SJCRH30 (cell line): Measurements from ENCODE around the gene SORCS2. TPM values are rescaled to one million over a fixed set of nuclear protein-coding genes. Genes with fewer than 3 reads are reported as not detected.

Experiments
- DNase-seq, 2 experiments: peaks; one replicate each; pipeline ENCODE4 v3.0.0-alpha.2; 2015 to 2020
- H3K27ac ChIP-seq: fragments of 250-450 bp; sonication (Bioruptor Pico); 2 replicates; pipeline ENCODE4 v1.5.1; 2020; ENCODE audit warnings: mild to moderate bottlenecking, moderate library complexity
- H3K27me3 ChIP-seq: fragments of 250-450 bp; sonication (Bioruptor Pico); 2 replicates; pipeline ENCODE4 v1.5.1; 2020; ENCODE audit warnings: mild to moderate bottlenecking, moderate library complexity
- H3K36me3 ChIP-seq: fragments of 250-450 bp; sonication (Bioruptor Pico); 2 replicates; pipeline ENCODE4 v1.5.1; 2020; ENCODE audit warnings: mild to moderate bottlenecking, moderate library complexity
- H3K4me1 ChIP-seq: fragments of 250-450 bp; sonication (Bioruptor Pico); 2 replicates; pipeline ENCODE4 v1.5.1; 2020; ENCODE audit warnings: mild to moderate bottlenecking, moderate library complexity
- H3K4me3 ChIP-seq: fragments of 250-450 bp; sonication (Bioruptor Pico); 2 replicates; pipeline ENCODE4 v1.5.1; 2020; ENCODE audit warnings: mild to moderate bottlenecking, moderate library complexity
- H3K9me3 ChIP-seq: fragments of 250-450 bp; sonication (Bioruptor Pico); replicated peaks from 2 replicates; pipeline ENCODE4 v1.5.1; 2020; ENCODE audit warnings: mild to moderate bottlenecking, moderate library complexity
- total RNA-seq: library from RNA; depleted of rRNA; stranded (reverse); fragments of >200 nt; shearing (Covaris generic); gene quantifications from 2 replicates; pipeline ENCODE4 v1.2.3, GENCODE V29; 2014

SORCS2 gene
- total RNA-seq, 1 experiment from 2014 or later: 1.4 TPM

DNA sequence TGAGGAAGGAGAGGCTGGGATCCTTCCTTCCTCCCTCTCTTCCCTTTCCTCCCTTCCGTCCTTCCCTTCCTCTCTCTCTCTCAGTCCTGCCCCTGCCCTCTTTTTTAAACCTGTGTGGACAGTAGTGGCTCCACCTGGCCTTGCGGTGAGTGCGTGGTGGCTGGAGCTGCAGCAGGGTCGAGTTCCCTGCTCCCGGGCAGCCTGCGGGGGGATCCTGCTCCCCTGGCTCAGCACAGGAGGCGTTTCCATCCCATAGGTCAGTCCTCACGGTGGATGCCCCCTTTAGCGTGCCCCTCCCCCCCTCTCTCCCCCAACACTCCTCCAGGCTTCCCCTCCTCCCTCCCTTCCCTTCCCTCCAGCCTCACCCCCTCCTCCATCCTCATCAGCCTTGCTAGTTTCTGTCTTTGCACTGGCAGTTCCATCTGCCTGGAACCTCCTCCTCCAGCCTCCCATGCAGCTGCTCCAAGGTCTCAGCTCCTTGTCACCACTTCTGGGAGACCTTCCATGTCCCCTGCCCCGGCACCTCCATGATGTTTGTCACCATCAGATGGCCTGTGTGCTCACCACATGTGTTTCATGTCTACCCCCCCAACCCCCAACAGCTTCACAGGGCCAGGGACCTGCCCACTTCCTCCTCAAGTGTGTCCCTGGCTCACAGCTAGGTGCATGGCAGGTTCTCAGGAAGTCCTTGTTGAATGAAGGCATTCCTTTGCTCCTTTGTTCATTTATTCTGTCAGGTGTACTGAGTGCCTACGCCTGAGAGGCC is 174.0 kb downstream of the SORCS2 start:
- H3K27me3 ChIP-seq: peaks cover 3% of the 10 kb centered on the region; the same call in 1 of the 2 replicates

DNA sequence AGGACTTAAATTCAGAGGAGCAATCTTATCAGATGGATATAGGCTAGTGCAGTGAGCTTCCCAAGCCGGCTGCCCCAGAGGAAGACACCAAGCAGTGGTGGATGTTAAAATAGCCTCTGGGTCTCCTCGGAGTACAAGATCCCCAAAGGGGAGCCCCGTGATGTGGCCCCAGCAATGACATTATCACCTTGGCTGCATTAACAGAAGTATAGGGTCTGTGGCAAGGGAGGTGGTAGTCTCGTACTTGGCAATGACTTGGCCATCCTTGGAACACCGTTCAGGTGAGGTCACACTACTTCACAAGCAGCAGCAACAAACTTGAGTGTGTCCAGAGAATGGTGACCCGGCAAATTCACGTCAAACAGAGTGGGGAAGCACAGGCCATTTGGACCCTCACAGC is 174.6 kb downstream of the SORCS2 start:
- H3K36me3 ChIP-seq: no peaks in the 10 kb centered on the region
- no peak for DNase-seq
- H3K27ac ChIP-seq: no peak overlapping the region
- no peak overlapping the region for H3K4me3 ChIP-seq
- no peaks in the 10 kb centered on the region for H3K9me3 ChIP-seq
- H3K4me1 ChIP-seq: no peaks in the 10 kb centered on the region
- peaks cover 3% of the 10 kb centered on the region; the same call in 1 of the 2 replicates for H3K27me3 ChIP-seq

More for the DNA sequence above, 174.0 kb downstream of the SORCS2 start:
- peak in 1 of 2 experiments; percentile 33 for DNase-seq
- Histone ChIP-seq H3K4me1 (no peaks in the 10 kb centered on the region; the same call in 1 of the 2 replicates), H3K9me3 (no peaks in the 10 kb centered on the region), H3K4me3 (no peak overlapping the region), H3K36me3 (no peaks in the 10 kb centered on the region), H3K27ac (no peak overlapping the region)

DNA sequence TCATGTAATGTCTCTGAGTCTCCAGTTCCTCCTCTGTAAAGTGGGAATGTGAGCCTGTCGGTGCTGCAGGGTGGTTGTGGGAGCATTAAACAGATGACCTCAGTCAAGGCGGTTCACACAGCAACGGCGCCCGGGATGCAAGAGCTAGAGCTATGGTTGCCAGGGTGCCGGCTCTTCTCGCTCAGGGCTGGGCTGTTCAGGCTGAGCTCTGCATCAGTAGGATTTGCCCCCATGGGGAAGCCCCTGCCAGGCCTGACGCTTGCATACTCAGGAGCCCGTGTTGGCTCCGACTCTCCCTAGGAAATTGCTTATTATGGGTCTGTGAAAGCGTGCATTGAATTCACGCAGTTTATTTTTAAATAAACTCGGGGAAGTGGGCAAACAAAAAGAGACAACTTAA is 175.1 kb downstream of the SORCS2 start:
- no peaks in the 10 kb centered on the region for H3K36me3 ChIP-seq
- no peak overlapping the region for H3K27ac ChIP-seq
- peaks cover 3% of the 10 kb centered on the region; the same call in 1 of the 2 replicates for H3K27me3 ChIP-seq
- no peak overlapping the region for H3K4me3 ChIP-seq
- no peak for DNase-seq
- no peaks in the 10 kb centered on the region for H3K4me1 ChIP-seq
- H3K9me3 ChIP-seq: no peaks in the 10 kb centered on the region

DNA sequence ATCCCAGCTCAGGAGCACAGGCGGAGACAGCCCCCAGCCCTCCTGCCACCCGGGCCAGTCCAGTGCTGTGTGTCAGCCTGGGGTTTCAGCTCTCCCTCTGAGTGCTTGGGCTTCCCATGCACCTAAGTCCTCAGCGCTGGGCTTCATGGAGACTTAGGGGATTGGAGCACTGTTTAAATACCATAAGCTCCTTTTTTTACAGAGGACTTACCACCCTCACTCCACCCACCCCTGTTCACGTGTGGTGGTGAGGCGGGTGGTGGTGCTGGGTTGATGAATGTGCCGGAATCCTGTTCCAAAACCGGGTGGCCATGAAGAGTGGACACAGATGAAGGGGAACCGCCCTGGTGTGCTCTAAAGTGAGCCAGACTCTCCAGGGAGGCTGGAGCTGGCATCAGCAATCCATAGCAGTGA is 175.5 kb downstream of the SORCS2 start:
- no peak for DNase-seq
- peaks cover 3% of the 10 kb centered on the region; the same call in 1 of the 2 replicates for H3K27me3 ChIP-seq
- no peak overlapping the region for H3K4me3 ChIP-seq
- no peak overlapping the region for H3K27ac ChIP-seq
- H3K36me3 ChIP-seq: no peaks in the 10 kb centered on the region
- H3K4me1 ChIP-seq: no peaks in the 10 kb centered on the region
- no peaks in the 10 kb centered on the region for H3K9me3 ChIP-seq

DNA sequence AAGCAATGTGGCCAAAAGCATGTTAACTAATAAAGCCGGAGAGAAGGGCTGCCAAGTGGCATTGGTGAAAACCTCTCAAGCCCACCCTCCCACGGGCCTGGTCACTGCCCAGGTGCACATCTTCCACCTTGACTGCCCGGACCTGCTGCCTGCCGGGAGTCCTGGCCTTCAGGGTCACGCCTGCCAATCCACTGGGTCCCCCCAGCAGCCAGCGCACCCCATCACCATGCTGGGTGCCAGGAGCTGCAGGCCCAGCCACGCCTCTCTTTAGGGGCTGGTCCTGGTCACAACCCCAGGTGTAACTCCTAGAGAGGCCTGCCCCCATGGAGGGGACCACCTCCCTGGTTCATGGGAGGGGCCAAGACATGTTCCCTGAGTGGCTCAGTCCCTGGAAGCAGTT is 176.0 kb downstream of the SORCS2 start:
- H3K9me3 ChIP-seq: no peaks in the 10 kb centered on the region
- no peaks in the 10 kb centered on the region for H3K36me3 ChIP-seq
- H3K27ac ChIP-seq: no peak overlapping the region
- H3K27me3 ChIP-seq: peaks cover 3% of the 10 kb centered on the region; the same call in 1 of the 2 replicates
- H3K4me3 ChIP-seq: no peak overlapping the region
- DNase-seq: no peak
- H3K4me1 ChIP-seq: no peaks in the 10 kb centered on the region

DNA sequence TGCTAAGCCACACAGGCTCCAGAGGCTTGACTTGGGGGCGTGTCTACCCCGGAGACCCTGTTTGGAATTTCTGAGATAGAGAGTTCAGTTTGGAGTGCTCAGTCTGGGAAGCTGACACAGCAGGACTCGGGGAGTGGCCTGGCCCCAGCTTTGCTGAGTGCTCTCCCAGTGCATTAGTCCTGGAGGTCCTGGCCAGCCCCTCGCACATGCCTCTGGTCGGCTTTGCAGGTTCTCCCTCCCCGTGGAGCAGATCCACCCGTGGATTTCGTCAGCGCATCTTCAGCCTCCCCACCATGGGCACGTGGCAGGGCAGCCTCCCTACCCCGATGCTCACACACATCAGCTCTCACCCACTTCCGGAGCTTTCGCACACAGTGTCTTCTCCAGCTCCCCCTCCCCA is 177.2 kb downstream of the SORCS2 start:
- Histone ChIP-seq H3K36me3 (no peaks in the 10 kb centered on the region), H3K4me3 (no peak overlapping the region), H3K9me3 (no peaks in the 10 kb centered on the region), H3K27me3 (peaks cover 3% of the 10 kb centered on the region; the same call in 1 of the 2 replicates), H3K27ac (no peak overlapping the region), H3K4me1 (no peaks in the 10 kb centered on the region)
- no peak for DNase-seq

DNA sequence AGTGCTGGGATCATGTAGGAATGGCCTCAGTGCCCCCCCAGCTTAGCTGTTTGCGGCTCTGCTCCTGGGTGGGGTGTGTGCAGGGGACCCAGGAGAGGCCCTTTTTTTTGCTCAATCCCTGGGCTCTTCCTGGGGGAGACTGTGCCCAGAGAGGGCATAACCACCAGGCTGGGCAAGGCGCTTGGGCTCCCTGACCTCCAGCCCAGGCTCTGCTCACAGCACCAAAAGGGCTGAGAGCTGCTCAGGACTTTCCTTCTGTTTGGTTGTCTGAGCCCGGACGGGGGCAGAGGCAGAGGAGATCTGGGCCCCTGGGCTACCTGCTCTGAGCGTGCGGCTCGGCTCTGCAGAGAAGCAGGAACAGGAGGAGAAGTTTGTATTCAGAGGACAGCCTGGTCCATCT is 177.7 kb downstream of the SORCS2 start:
- Histone ChIP-seq H3K27me3 (peaks cover 3% of the 10 kb centered on the region; the same call in 1 of the 2 replicates), H3K27ac (no peak overlapping the region), H3K36me3 (no peaks in the 10 kb centered on the region), H3K9me3 (no peaks in the 10 kb centered on the region), H3K4me3 (no peak overlapping the region), H3K4me1 (no peaks in the 10 kb centered on the region)
- no peak for DNase-seq

DNA sequence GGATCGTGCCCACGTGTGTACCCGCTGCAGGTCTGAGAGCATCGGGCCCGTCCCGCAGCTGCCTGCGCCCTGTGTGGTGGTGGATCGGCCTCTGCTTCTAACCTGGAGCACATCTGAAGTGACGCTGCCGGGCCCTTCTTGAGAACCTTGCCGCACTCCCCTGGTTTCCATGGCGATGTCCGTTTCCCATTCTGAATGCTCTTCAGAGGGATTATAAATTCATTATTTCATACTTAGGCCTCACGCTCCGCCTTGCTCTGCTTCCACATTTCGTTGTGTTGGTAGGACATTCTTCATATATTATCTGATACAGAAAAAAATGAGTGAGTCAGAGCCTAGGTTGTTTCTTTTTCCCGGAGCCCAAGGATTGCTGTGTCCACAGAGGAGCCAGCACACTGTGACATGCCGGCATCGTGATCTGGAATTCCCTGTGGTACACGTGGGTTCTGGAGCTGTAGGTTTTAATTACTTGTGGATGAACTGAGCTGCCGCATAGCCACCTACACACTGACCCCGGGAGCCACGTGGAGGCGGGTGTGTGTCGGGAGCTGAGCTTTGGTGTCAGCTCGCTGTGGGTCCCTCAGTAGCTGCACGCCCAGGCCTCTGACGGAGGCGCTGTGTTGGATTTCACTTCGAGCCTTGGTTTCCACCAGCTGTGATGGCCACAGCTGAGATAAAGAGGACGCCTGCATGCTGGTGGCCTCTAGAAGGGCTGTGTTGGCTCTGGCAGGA is 179.0 kb downstream of the SORCS2 start:
- Histone ChIP-seq H3K9me3 (no peaks in the 10 kb centered on the region), H3K27ac (no peak overlapping the region), H3K27me3 (peaks cover 3% of the 10 kb centered on the region; the same call in 1 of the 2 replicates), H3K36me3 (no peaks in the 10 kb centered on the region), H3K4me3 (no peak overlapping the region), H3K4me1 (no peaks in the 10 kb centered on the region)
- no peak for DNase-seq

DNA sequence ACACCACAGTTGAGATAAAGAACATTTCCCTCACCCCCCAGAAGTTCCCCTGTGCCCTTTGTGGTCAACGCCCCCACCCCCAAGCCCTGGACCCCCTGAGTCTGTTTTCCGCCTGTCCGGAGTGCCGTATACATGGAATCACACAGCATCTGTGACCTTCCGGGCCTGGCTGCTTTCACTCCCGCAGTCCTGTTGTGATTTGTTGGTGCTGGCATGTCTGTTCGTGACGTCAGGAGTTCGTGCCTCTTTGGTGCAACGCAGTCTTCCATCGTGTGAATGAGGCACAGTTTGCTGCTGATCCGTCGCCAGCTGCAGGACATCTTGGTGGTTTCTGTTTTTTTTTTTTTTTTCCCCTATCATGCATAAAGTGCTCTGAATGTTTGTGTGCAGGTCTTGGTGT is 180.3 kb downstream of the SORCS2 start:
- Histone ChIP-seq H3K9me3 (no peaks in the 10 kb centered on the region), H3K36me3 (no peaks in the 10 kb centered on the region), H3K27me3 (no peaks in the 10 kb centered on the region; the same call in 1 of the 2 replicates), H3K27ac (no peak overlapping the region), H3K4me1 (no peaks in the 10 kb centered on the region), H3K4me3 (no peak overlapping the region)
- no peak for DNase-seq

DNA sequence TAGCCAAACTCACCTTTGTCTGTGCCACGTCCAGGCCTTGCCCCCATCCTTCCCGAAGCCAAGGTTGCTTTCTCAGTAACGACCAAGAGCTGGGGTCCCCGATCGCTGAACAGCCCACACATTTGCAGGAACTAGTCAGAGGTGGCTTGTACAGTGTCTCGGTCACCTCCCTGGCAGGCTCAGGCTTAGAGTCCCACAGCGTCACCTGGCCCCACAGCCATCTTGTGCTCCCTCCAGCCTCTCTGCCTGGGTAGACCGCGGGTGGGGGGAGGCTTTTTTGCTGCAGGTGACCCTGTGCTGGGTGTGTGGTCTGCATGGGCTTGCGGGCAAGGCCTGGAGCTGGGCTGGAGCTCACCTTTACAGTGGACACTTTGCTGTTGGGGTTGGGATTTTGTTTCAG is 182.2 kb downstream of the SORCS2 start:
- H3K4me1 ChIP-seq: no peaks in the 10 kb centered on the region
- H3K27ac ChIP-seq: no peak overlapping the region
- no peaks in the 10 kb centered on the region; the same call in 1 of the 2 replicates for H3K27me3 ChIP-seq
- H3K4me3 ChIP-seq: no peak overlapping the region
- no peaks in the 10 kb centered on the region for H3K36me3 ChIP-seq
- H3K9me3 ChIP-seq: peaks cover 3% of the 10 kb centered on the region; the same call in 1 of the 2 replicates
- DNase-seq: no peak

DNA sequence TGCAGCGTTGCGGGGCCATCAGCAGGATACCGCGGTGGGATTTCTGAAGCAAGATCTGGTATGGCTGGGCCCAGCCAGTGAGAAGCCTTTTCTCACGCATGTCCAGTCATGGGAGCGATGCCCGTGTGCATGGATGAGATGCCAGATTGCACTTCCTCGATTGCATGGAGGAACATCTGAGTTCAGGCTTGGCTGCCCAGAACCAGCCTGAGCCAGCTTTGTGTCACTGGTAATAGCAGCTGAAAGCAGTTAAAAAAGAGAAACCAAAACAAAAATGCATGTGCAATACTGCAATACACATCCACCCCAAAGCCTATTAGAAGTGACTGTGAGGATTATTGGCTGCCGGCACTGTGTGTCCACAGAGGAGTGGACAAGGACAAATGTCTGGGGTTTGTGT is 183.1 kb downstream of the SORCS2 start:
- Histone ChIP-seq H3K9me3 (peaks cover 3% of the 10 kb centered on the region; the same call in 1 of the 2 replicates), H3K27ac (no peak overlapping the region), H3K36me3 (no peaks in the 10 kb centered on the region), H3K4me3 (no peak overlapping the region), H3K4me1 (no peaks in the 10 kb centered on the region), H3K27me3 (no peaks in the 10 kb centered on the region; the same call in 1 of the 2 replicates)
- DNase-seq: no peak

DNA sequence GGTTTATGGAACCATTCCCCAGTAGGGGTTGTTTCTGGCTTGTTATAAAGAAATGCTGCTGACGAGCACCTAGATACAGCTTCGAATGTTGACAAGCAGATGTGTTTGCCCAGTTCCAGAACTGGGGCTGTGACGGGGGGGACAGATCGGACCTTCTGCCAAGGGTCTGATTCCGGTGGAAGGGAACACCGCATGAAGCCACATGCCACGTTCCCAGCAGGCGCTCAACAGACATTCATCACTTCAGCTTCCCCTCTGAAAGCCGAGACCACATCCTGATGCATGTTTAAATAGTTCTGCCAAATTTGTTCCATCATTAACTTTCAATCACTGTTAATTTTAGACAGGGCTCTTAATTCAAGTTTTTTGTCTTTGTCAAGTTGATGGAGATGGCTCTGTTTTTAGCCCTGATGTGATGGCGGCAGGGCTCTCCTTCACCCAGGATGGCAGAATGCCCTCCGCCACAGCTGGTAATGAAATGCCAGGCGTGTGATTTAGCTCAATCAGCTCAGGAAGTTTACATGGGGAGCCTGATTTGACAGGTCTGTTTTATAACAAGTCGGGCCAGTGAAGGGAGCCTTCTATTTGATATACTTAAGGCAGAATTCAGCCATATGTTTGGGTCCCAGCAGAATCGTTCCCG is 185.0 kb downstream of the SORCS2 start:
- H3K27me3 ChIP-seq: no peaks in the 10 kb centered on the region; the same call in 1 of the 2 replicates

DNA sequence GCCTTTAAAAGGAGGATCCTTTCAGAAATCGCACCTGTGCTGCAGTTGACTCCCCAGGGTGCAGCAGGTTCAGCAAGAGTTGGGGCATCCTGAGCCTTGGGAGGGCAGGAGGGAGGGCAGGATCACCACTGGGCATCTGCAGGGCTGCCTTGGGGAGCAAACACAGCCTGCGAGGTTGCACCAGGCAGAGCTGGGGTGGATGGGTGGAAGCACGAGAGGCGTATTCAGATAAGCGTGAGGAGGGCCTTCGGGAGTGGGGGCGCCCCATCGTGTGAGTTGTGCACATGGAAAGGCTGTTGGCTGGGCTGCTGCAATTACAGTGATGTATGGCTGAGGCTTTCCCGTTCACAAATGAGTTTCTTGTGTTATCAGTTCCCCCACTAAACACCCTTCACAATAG is 186.8 kb downstream of the SORCS2 start:
- H3K4me1 ChIP-seq: no peaks in the 10 kb centered on the region

More for the DNA sequence above, 185.0 kb downstream of the SORCS2 start:
- Histone ChIP-seq H3K4me1 (no peaks in the 10 kb centered on the region), H3K4me3 (no peak overlapping the region), H3K36me3 (no peaks in the 10 kb centered on the region), H3K27ac (no peak overlapping the region), H3K9me3 (peaks cover 3% of the 10 kb centered on the region; the same call in 1 of the 2 replicates)
- no peak for DNase-seq

DNA sequence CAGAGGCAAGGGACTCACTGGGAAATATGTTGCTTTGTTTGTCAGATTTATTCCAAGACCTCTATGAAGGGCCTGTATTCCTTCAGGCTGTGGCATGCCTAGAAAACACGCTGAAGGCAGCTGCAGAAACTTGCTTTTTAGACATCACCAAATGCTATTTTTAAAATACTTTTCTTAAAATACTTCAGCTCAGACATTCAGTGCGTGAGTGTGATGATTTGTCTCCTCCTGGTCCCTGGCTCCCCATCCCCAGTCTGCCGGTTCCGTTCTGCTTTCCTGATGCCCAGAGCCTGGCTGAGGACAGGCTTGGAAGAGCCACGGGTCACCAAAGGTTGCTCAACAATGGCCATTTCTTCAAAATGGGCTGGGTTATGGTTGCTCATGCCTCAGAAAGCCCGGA is 187.4 kb downstream of the SORCS2 start:
- H3K9me3 ChIP-seq: peaks cover 3% of the 10 kb centered on the region; the same call in 1 of the 2 replicates
- H3K27ac ChIP-seq: no peak overlapping the region
- no peak for DNase-seq
- no peaks in the 10 kb centered on the region; the same call in 1 of the 2 replicates for H3K27me3 ChIP-seq
- H3K4me1 ChIP-seq: no peaks in the 10 kb centered on the region
- H3K36me3 ChIP-seq: no peaks in the 10 kb centered on the region
- H3K4me3 ChIP-seq: no peak overlapping the region

More for the DNA sequence above, 186.8 kb downstream of the SORCS2 start:
- Histone ChIP-seq H3K36me3 (no peaks in the 10 kb centered on the region), H3K9me3 (peaks cover 3% of the 10 kb centered on the region; the same call in 1 of the 2 replicates), H3K27ac (no peak overlapping the region), H3K4me3 (no peak overlapping the region), H3K27me3 (no peaks in the 10 kb centered on the region; the same call in 1 of the 2 replicates)
- no peak for DNase-seq
